ENCODE data around the gene RBMS1. TPM values are rescaled to one million over a fixed set of nuclear protein-coding genes. Genes with fewer than 3 reads are reported as not detected.

Gene RBMS1
- total RNA-seq, 4 donors from 2014 or later: 133 to 180 (median 139) TPM

DNA sequence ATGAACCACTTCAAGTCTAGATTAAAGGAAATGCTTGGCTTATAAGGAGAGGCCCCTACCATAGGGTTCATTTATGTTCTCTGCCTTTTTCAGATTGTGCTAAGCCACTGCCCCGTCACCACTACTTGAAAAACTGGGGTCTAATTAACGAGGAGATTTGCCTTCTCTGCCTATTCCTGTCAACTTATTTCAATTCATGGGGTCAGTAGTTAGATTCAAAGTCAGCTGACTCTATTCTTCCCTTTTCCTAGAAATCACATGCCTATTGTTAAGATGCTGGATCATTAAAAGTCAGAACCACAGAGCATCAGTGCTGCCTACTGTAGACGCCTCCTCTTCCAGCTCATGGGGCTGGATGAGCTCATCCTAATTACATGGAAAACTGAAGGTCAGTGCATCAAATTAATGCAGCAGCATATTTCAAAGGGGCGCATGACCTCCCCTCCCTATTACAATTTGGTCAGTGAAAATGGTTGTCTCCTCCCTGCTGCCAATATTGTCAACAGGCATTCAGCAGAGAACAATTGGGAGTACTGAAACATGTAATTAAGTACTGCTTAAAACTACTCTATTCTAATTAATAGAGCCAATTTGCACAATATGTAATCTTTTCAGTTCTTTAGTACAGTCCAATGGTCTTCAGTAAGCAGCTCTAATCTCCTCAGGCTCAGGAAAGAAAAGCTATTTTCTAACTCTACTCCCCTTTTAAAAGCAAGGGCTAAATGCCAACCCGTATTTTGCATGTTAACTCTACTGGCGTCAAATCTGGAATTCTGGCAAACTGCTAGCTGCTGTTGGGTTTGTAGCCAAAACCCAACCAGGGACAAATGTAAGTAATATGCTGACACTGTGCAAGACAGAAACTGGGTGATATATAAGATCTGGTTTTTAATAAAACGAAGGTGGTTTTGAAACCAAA, 176.2 kb downstream of the RBMS1 start:
- ATAC-seq (ENCODE audit: low FRiP score) (peak; percentile 53), DNase-seq (ENCODE audit: low spot score) (no peak)
- TF ChIP-seq, protein P1, sequence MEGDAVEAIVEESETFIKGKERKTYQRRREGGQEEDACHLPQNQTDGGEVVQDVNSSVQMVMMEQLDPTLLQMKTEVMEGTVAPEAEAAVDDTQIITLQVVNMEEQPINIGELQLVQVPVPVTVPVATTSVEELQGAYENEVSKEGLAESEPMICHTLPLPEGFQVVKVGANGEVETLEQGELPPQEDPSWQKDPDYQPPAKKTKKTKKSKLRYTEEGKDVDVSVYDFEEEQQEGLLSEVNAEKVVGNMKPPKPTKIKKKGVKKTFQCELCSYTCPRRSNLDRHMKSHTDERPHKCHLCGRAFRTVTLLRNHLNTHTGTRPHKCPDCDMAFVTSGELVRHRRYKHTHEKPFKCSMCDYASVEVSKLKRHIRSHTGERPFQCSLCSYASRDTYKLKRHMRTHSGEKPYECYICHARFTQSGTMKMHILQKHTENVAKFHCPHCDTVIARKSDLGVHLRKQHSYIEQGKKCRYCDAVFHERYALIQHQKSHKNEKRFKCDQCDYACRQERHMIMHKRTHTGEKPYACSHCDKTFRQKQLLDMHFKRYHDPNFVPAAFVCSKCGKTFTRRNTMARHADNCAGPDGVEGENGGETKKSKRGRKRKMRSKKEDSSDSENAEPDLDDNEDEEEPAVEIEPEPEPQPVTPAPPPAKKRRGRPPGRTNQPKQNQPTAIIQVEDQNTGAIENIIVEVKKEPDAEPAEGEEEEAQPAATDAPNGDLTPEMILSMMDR (IDR thresholded peaks at IDR 0.05): no peak

DNA sequence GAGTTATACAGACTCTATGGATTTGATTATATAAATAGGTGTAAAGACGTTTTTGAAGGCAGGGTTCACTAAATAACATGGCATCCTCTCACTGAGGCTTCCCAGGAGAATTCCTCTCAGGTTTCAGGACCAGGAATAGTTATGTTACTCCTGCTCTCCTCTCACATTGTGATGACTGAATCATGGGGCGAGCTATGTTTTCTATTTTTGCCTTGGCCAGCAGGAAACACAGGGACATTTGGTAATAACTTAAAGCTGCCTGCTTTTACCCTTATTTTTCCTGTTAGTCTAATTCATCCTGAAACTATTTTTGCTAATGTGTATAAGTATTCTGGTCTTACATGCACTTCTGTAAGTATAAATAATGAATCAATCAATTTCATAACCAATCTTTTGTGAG, 178.3 kb downstream of the RBMS1 start:
- TF ChIP-seq, protein P1 (IDR thresholded peaks at IDR 0.05): no peak
- ATAC-seq (ENCODE audit: low FRiP score) (no peak), DNase-seq (ENCODE audit: low spot score) (no peak)

DNA sequence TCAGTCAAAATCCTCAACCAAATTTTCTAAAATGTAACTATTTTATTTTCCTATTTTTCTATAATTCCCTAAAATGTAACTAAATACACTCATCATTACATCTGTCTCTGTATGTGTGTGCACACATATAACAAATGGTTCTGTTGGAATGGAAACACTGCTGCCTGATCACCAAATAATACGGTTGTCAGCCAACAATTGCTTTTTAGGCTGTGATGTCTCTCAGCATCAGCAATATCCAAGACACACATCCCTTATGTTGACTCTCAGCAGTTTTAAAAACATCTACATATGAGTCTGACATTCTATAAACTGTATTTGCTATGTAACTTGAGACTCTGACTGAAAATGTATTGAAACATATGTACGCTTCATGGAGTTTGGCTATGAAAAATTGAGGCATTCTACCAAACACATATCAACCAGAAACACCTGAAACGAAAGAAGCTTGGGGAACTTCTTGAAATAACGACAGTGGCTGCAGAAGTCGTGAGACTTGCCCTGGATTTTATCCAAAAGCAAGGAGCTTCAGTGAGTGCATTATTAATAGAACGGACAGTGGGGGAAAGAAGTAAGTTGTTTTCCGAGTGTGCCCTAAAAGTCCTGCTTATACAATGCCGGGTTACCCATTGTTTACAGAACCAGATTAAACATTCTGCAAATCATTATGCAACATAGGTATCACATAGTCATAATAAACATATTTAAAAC, 183.3 kb downstream of the RBMS1 start:
- no peak for DNase-seq (ENCODE audit: low spot score)
- TF ChIP-seq, protein P1 (IDR thresholded peaks at IDR 0.05): no peak
- ATAC-seq (ENCODE audit: low FRiP score): no peak

DNA sequence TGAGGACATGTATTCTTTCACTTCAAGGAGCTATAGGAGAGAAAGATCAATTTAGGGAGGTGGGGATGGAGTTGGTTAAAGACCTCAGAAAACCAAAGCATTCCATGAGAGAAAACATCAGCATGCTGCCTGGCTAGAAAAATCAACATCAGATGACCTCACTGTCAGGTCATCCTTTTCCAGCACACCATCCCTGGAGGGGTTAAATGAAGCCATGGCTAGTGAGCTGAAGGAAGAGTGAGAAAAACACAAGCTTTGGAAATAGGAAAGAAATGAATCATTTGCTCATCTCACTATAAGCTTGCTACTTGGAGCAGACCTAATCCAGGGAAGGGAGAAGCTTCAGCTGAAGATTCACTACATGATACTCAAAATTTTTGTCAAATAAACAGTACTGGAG, 184.0 kb downstream of the RBMS1 start:
- DNase-seq (ENCODE audit: low spot score) (no peak), ATAC-seq (ENCODE audit: low FRiP score) (no peak)
- TF ChIP-seq, protein P1 (IDR thresholded peaks at IDR 0.05): no peak

DNA sequence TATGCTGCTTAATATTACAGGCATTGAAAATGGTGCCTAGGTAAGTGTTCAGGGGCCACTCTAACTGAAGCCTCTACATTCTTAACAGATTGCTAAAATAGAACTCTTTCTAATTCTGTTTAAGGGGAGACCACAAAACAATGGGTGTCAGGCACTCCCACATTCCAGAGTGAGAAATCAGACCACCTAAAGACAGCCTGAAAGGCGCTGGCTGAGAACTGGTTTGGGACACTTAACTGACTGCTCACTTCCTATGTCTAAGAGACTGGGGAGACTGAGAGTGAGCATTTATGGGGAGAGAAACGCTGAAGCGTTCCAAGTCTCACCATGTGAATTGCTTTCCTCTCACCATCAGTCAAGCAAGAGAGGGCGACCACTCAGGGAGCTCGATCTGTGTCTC, 184.7 kb downstream of the RBMS1 start:
- DNase-seq (ENCODE audit: low spot score) (no peak), ATAC-seq (ENCODE audit: low FRiP score) (no peak)
- TF ChIP-seq, protein P1 (IDR thresholded peaks at IDR 0.05): no peak

DNA sequence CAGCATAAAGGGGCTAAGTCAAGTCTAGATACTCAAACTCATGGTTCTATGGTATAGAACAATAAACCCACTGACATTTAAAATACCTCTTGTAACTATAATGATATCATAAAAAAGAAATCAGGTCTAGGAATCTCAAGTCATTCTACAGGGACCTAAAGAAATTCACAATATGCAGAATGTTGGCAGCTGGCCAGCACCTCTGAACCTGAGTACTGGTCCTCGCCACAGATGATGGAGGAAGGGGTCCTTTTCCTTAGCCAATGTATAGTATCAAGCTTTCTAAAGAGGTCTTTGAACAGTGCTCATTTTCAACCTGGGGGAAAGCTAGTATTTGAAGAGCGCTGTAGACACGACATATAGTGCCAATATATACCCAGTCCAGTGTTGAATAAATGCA, 185.1 kb downstream of the RBMS1 start:
- DNase-seq (ENCODE audit: low spot score): peak; percentile 48
- TF ChIP-seq, protein P1 (IDR thresholded peaks at IDR 0.05): no peak
- ATAC-seq (ENCODE audit: low FRiP score): no peak

Data from omental fat pad (tissue), 4 donors.